GM21528 (cell line): Measurements from ENCODE around the gene INO80.

Experiments
- ATAC-seq: cut with Tn5 transposase; IDR thresholded peaks from one replicate; pipeline ENCODE4 v1.9.1; 2021; ENCODE audit warnings: mild to moderate bottlenecking, moderate library complexity; ENCODE audit not compliant: unreplicated experiment, low FRiP score

The INO80 gene

DNA sequence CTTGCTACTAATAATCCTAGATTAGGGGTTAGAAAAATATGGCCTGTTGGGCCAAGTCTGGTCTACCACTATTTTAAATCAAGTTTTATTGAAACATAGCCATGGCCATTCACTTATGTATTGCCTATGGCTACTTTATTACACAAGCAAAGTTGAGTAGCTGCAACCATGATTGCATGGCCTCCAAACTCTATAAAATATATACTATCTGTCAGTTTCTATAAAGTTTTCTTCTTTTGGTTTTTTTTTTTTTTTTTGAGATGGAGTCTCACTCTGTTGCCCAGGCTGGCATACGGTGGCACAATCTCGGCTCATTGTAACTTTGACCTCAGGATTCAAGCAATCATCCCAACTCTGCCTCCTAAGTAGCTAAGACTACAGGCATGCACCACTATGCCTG, 60.4 kb downstream of the INO80 start:
- no peak for ATAC-seq

GRCh38 chr15:41051139-41051538, 64.9 kb downstream of the INO80 start:
- no peak for ATAC-seq

GRCh38 chr15:41048852-41049251, 67.2 kb downstream of the INO80 start:
- no peak for ATAC-seq

DNA sequence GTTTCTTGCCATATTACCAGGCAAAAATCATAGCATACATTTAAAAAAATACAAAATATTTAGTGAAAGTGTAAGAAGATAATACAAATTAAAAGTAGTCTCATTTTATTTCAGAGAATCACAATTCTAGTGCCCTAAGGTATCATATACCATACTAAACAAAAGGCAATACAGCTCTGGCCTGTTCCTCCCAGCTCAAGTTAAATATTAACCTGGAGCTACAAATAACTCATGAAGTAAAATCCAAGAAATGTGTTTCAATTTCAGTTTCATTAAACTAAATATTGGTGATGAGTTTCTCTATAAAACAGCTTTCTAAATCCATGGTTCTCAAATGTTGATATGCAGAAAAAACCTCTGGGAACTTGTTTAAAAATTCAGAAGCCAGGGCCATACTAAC, 67.7 kb downstream of the INO80 start:
- ATAC-seq = no peak

- ATAC-seq = no peak
Measured at GRCh38 chr15:41047474-41047873, 68.6 kb downstream of the INO80 start.

DNA sequence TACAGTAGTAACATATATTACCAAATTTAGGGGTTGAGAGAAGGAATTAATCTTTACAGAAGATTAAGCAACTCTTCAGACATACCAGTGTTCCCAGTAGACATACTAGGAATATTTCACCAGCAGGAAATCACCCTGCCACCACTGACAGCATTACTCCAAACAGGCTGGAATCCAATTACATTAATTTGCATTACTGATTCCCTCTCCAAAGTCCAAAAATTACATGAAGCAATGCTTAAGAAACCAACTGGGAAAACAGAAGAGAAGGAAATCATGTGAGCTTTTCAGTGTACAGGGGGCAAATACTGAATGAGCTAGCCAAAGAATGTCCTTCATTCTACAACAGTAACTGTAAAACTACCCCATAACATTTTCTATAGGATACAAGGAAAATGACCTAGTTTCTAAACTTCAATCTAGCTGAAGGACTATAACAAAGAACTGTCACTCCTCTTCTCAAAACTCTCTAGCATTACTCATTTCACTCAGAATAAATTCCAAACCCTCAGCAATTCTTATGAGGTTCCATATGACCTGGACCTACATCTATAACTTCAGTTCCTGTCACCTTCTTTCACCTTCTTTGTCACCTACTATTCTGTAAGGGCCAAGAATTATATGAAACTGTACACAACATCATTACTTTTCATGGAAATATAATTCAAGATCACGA, 72.7 kb downstream of the INO80 start:
- no peak for ATAC-seq

GRCh38 chr15:41042851-41043250, 73.2 kb downstream of the INO80 start:
- no peak for ATAC-seq

DNA sequence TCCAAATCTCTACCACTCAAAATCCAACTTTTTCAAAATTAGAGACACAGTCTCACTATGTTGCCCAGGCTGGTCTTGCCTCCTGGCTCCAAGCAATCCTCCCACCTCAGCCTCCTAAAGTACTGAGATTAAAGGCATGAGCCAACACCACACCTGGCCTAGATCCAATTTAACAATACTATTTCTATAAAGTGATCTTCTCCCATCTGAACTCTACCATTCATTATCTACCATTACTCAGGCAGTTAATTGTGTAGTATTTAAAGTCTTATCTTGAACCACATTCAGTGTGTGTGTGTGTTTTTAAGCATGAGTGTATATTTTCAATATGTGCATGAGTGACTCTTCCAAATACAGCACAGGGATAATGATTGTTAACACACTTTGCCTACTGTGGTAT, 77.0 kb downstream of the INO80 start:
- no peak for ATAC-seq

DNA sequence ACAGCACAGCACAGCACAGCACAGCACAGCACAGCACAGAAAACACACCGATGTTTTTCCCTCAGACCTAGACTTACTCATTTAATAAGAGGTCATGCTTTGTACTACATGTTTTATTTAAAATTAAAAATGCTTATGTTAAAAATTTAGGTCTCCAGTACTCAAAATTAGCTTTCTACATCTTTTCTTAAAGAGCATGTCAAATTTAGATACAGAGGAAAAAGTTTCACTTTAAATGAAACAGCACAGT, 84.1 kb downstream of the INO80 start:
- no peak for ATAC-seq

GRCh38 chr15:41031232-41032078, 84.6 kb downstream of the INO80 start:
- ATAC-seq = no peak

DNA sequence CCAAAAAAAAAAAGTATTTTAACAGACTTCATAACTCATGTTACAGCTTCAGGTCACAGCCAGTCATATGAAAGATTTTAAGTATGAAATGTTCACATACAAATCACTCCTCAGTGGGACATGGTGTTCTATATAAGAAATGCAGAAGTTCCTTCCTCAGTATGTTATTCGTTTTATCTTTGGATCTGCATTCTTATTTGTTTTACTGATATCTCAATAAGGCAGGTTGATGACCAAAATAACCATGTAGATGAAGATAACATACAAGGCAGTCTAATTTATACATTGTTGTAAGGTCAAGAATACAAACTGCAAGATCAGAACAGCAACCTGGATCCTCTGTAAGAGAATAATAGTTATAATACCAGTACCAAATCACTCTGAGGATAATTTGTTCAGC, 87.2 kb downstream of the INO80 start:
- no peak for ATAC-seq

GRCh38 chr15:41025393-41025792, 90.7 kb downstream of the INO80 start:
- ATAC-seq = no peak

DNA sequence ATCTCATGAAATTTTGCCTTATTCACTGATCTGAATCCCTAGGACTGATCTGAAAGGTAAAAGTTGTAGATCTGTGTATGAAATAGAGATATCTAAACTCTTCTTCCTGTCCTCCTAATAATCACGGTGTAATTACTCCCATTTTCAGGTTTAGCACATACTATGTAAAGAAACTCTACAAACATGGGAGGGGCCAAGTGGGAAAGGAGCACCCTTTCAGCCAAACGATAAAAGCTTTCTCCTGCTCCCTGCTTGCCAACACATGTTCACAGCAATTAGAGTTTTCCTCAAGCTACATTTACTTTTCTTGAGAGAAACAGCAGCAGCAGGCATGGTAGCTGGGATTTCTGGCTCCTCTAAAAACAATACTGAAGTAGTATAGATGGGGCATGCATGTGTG, 91.2 kb downstream of the INO80 start:
- no peak for ATAC-seq

DNA sequence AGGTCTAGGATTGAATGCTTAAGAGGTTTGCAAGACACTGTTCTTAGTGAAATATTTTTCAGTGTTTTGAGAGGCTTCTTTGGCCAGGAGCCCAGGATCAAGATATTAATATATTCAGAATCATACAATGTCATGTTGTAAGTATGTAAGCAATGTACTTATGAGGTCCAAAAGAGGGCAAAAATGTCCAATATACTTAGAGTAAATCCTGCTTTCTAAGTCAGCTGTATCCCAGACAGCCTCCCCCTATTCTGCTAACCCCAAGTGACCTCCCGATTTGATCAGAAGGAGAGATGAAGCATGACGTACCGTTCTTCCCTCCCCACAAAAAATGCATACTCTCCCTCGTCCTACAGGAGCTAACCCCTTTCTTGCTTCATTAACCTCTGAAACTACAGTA, 91.9 kb downstream of the INO80 start:
- ATAC-seq = no peak

- ATAC-seq = no peak
Measured at GRCh38 chr15:41022487-41023090, 93.5 kb downstream of the INO80 start.

DNA sequence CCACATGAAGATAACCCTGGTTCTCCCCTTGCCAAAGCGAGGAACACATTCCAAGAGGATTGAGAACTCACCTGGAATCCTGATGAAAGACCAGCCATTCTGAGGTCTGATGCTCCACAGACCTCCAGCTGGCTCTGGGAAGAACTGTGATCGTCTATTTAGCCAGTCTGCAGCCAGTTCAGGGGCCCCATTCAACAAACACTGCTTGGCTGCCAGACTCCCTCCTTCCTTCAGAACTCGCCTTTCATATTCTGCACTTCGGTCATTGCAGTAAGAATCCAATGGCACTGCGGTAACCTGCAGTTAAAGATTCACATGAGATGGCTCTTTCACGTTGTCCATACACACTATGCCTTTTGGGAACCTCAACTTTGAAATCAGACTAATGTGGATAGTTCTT, 95.3 kb downstream of the INO80 start:
- ATAC-seq = no peak

GRCh38 chr15:41020311-41020710, 95.8 kb downstream of the INO80 start:
- ATAC-seq = no peak

- ATAC-seq = no peak
Measured at GRCh38 chr15:41019174-41019573, 96.9 kb downstream of the INO80 start.

- no peak for ATAC-seq
Measured at GRCh38 chr15:41018534-41018933, 97.5 kb downstream of the INO80 start.

GRCh38 chr15:41017066-41017735, 98.9 kb downstream of the INO80 start:
- no peak for ATAC-seq

DNA sequence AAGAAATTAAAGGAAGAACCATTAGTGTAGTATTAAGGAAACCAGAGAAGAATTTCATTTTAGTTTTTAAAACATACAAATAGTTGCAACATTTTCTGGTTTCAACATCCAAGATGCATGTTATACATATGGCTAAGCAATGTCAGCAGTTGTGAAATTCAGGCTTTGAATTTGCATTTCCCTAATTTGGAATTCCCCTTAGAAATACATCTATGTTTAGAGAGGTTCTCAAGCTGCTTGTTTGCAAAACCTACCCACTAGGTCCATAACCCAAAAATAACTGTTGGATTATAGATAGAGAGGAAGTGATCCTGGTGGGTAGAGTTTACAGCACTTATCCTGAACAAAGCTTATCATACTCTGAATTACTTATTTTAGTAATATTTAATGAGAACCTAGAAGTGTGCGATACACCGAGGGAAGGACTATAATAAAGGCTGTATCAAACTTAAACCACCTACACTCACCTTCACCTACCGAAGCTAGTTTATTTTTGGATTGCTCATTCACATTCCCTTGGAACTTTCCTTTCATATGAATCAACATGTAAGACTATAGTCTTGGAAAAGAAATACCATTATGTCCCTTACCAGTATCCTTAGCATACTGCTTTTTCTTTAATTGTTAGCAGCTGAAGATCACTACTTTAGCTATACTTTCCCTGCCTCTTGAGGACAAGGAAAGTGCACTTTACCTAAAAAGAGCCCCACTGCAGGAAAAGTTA, 102.2 kb downstream of the INO80 start:
- ATAC-seq = no peak
